ACHN (cell line): Measurements from ENCODE around the gene LRRC74A.

Experiments used
- DNase-seq: peaks from one replicate; pipeline ENCODE4 v3.0.0-alpha.2; 2015
- in situ Hi-C: cut with HindIII; loops from 2 replicates; pipeline ENCODE4 v1.10.0; 2017; ENCODE audit warnings: low sequenced_read_pairs, low pct_ligation_motif_present, low pct_unique_long_range_greater_than_20kb

The LRRC74A gene

DNA sequence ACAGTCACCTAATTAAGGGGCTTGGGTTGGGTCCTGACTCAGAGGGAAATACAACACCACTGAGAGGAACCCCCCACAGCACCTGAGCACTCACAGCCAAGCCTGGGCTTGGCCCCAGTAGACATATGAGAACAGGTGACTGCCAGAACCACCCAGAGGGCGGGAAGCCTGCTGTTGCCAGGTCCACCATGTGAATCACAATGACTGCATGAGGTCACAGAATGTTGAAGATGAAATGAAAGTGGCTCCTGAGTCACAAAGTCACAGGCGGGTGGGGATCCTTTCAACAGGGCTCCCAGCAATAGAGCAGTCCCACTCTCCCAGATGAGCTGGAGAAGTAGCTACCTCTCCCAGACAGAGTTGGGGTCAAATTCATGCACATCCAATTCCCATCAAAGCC is at the start of gene LRRC74A:
Gene LRRC74A (plus strand): TSS at position 287 of the 400 bp plus-strand sequence. CDS start 290 bp downstream, outside the sequence.
- in situ Hi-C loops, result no loop called here
- no peak for DNase-seq

DNA sequence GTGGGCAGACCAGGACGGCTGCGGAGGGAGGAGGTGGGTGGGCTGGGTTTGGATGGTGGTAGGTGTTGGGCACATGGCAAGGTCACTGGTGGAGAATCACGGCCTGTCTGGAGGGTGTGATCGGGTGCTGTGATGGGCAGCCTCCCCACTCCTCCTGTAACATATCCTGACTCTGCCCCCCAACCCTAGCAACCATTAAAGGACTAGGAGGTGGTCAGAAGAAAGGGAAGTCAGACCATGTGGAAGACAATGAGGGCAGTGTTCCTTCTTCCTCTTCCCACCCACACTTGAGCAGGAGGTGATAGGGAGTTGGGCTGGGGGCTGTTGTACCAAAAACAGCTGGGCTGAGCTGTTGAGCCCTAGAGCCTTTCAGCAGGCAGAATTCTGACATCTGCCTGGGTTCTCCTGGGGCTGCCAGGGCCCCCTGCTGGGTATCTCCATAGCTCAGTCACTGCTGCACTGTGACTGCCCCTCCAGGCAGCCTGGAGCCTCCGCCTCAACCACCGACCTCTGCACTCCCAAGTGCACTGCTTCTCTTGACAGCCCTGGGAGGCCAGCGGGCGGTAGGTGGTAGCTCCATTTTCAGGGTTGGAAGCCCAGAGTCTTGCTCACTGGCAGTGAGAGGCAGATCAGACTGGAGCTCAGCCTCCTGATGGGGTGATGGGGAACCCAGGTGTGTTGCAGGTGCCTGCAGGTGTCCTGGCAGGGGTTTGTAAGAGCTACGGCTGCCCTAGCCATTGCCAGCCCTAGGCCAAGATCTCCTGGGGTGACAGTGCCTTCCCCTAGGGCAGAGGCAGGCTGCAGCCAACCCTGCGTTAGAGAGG is 49.6 kb upstream of the LRRC74A start:
- in situ Hi-C loops, result no loop called here
- no peak for DNase-seq

DNA sequence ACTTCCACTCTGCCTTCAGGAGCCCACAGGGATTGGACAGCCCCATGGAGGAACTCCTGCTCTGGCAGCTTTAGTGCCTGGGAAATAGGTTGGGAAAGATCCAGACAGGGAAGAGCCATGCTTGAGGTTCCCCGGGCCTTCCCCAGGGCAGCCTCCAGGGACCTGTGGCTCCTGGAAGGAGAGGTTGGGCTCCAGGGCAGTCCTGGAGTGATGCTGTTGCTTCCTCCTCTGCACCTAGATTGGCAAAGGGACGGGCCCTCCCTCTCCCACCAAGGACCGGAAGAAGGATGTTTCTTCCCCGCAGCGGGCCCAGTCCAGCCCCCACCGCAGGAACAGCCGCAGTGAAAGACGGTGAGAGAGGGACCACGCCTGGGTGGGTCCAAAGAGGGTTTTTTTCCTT is 48.5 kb upstream of the LRRC74A start:
- in situ Hi-C loops, result no loop called here

DNA sequence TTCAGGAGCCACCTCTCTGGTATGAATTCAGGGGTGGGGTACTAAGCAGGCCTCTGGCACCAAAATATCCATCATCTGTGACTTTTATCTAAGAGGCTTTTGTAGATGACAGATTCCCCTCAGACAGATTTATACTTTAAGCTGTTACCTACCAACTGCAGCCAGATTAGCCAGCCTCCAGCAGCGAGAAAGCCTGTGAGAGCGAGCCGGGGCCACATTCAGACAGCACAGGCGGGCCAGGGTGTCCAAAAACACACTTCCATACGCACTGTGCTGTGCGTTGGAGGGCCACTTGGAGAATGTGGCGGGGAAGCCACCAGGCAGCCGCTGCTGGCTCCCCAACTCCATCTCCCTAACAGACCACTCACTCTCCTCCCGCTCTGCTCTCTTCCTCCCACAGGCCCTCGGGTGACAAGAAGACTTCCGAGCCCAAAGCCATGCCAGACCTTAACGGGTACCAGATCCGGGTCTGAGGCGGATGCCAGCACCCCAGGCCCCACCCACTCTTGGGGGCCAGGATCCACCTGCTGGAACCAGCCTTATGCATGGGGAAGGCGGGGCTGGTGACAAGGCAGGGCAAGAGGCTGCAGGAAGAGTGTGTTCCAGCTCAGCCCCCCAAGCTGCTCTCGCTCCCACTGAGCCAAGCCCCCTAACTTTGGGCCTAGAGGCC is 47.5 kb upstream of the LRRC74A start:
- in situ Hi-C loops, result no loop called here

More for the DNA sequence above, 48.5 kb upstream of the LRRC74A start:
- DNase-seq, result no peak

DNA sequence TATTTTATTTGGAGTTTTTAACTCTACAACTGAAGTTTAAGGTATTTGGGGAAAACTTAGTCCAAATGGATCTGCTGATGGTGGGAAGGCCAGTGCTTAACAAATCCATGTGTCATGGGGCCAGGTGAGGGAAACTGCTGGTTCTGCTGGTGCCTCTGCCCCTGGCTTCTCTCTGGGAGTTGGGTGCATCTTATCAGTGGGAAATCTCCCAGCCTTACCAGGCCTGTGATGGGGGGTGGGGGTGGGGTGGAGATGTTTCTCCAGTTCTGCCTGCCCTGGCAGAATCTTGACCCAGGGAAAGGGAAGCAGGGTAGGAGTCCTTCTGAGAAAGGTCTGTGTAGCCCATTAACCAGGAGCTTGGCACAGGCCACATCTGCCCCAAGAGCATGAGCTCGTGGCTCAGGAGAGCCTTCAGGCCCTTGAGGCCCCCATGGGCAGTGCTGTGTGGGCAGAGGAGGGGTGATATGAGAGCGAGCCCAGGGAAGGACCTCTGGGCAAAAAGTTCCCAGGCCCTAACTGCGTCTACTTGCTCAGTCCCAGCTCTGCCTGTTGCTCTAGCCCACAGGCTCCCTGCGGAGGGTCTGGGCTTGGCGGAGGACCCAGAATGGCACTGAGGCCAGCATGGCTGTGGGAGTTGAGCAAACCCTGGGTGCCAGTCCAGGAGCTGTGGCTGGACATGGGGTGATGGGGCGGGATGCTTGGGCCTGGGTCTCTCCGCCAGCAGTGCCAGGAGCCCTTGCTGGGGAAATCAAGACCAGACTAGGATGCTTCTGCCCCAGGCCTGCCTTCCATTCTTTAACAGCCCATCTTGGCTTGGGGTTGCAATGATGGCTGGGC is 46.8 kb upstream of the LRRC74A start:
- in situ Hi-C loops, result no loop called here
- DNase-seq, result no peak

More for the DNA sequence above, 47.5 kb upstream of the LRRC74A start:
- DNase-seq, result no peak

DNA sequence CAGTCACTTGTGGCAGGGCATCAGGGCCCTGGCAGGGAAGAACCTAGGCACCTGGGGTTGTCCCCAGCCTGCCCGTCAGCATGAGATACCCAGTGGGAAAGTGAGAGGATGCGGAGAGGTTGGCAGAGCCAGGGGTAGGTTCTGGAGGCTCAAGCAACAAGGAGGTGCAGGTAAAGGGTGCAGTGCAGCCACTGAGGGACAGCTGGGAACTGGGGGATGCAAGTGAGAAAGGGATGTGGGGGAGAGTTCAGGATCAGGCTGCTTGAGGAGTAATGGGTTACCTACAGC is 46.2 kb upstream of the LRRC74A start:
- in situ Hi-C loops, result no loop called here

DNA sequence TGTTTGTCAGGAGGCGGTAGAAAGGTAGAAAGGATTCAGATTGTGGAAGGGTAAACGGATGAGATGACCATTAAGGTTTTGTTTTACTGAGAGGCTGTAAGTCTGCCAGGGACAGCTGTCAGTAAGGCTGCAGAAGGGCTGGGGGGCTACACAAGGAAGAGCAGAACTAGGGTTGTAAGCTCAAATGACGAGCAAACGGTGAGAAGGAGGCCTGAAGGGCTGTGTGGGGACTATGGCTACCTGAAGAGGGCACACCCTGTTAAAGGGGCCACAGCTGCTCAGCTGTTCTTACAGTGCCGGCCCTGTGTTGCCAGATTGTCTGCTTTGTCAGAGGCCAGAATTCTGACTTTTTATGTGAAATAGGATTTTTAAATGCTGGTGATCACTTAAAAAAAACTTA is 45.8 kb upstream of the LRRC74A start:
- in situ Hi-C loops, result no loop called here
- DNase-seq, result no peak

More for the DNA sequence above, 46.2 kb upstream of the LRRC74A start:
- DNase-seq, result no peak

DNA sequence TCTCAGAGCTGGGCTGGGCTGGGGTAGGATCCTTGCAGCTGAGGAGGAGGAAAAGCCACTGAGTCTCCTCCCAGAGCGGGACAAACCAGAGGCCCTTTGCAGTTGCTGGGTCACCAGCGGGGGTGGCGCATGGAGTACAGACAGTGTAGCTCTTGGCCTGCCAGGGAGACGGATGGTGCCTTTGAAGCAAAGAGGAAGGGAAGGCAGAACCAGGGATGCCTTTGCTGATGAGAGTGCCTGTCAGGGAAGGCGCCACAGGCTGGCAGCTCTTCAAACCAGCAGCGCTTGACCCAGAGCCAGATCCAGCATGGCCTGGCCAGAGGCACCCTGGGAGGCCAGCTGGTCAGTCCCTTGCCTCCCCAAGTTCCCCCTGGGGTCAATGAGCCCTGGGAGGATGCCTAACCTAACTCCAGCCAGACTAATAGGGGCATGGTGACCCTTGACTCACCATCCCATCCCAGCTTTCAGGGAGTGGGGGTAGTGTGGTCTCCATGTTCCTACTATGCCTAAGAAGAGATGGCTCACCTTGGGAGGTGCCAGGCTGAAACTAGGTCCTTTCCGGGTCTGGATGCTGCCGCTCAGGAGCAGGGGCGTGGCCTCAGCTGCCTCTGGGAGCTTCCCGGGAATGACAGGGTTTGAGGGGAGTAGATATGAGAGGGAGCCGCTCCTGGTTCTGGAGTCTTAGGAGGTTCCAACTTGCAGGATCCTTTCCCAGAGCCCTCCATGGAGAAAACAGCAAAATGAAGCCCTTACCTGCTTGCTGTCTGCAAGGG is 45.1 kb upstream of the LRRC74A start:
- in situ Hi-C loops, result no loop called here
- DNase-seq, result no peak

DNA sequence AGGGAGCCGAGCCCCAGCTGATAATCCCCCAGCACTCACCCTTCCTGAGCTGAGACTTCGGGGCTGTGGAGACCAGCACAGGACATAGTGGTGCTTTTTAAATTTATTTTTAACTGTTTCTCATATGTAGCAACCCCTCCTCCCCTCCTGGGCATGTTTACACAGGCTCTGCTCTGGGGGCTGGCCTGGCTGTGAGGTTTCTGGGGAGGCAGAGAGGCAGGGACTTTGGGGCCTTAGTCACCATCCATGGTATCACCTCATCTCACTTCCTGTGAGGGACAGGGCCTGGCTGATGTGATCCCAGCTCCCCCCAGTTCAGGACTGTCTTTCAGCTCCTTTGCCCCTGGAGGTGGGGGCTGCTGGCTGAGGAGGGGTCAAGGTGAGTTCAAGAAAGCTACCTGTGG is 44.6 kb upstream of the LRRC74A start:
- in situ Hi-C loops, result no loop called here
- no peak for DNase-seq

DNA sequence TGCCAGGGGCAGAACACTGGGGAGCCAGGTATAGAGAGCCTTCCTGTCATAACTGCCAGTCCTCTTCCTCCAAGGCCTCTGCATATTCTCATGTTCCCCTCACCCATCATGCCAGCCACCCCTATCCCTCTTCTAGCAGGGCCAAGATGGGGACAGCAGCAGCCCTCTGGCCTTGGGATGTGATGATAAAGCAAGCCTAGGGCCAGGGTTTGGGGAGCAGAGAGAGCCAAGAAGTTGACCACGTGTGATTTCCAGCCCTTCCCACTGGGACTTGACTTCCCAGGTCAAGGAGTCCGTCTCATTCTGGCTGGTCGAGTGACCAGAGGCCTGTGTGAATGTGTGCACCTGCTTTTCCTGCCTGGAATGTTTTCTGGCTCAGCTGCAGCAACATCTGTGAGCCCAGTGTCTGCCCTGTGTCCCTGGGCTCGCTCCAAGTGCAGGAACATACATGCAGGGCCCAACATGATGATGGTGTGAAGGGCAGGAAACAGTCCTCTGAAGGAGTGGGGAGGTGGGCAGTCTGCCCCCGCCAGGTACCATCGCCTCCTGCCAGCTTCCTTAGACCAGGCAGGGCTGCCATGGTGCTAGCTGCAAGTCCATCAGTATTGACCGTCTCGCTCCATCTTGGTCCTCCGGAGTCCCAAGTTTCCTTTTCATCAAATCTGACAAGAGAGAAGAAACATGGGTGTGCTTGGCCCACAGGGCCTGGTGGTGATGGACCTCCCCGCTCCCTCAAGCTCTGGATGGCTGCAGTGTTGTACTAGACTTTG is 43.9 kb upstream of the LRRC74A start:
- in situ Hi-C loops, result no loop called here
- DNase-seq, result no peak

DNA sequence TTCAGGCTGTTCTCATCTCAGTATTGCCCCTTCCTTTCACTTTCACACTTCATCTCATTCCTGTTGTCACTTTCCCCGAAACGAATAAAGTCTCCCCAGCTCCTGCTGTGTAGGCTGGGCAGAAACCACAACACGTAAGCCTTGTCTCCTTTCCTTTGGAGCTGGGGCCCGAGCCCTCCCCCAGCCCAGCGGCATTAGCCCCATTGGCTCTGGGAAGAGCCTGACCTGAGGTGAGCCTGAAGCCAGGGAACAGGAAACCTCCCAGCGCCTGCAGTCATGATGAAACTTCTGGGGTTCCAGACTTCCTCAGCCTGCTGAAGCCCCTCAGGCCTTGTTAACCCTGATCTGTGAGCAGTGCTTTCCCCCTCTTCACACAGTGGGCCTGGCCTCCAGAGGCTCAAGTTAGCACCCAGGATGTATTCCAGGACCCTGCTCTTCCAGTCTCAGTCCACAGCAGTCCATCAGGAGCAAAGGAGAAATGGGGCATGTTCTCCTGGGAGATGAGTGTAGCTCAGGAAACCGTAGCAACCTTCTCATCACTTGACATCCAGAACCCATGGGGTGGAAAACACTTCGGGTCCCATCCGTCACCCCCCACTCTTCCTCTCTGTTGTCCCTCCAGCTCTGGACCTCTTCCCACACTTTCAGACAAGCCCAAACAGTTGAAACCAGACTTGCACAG is 43.2 kb upstream of the LRRC74A start:
- in situ Hi-C loops, result no loop called here
- DNase-seq, result no peak

DNA sequence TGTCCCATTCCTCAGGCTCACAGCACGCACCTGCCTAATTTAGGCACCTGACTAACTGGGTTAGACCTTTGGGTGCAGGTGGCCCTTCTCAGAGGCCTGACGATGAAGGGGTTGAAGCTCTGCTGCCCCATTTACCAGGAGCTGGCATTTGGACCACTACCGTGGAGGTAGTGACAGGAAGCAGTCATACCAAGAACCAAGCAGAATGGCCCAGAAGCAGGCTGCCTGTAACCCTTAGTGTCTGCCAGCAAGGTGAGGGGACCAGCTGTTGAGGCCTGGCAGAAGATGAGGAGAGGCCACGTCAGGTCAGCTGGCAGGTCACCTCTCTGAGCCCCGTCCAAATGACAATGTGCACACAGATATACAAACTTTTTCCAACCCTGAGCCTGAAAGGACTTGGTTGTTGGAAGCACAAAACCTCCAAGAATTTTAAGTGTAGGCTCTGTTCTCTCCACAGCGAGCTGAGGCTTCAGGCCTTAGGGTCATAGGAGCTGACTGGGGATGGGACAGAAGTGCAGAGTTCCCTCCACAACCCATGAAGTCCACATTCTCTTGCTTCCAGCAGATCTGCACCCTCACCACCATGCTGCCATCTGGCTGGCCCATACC is 41.8 kb upstream of the LRRC74A start:
- DNase-seq, result no peak
- in situ Hi-C loops, result no loop called here

DNA sequence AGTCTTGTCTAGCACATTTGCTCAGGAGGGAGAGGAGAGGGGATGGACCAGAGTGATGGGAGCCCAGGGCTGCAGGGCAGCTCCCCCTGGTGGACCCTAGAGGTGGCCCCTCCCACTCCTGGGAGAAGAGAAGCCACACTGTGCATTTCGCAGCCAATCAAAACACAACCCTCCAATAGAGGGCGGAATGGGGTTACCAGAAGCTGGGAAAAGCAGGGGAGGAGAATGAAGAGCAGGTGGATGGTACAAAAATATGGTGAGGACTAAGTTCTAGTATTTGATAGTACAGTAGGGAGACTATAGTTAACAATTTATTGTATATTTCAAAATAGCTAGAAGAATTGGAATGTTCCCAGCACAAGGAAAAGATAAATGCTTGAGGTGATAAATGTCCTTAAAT is 41.3 kb upstream of the LRRC74A start:
- DNase-seq, result peak; percentile 83
- in situ Hi-C loops, result no loop called here

DNA sequence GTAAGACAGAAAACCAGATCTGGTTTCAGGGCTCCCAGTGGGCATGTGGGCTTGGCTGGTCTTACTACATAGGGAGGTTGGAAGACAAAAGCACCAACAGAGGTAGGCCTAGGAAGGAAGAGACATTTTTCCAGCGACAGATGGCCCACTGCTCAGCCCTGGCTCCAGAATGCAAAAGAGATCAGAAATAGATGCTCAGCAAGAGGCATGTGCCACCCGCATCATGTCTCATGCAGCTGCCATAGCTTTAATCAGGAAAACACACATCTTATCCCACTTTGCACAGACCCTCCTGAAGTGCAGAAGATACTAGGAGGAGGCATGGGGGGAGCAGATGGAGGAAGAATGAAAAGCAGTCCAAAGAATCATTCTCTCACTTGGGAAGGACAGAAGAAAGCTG is 39.6 kb upstream of the LRRC74A start:
- in situ Hi-C loops, result no loop called here
- no peak for DNase-seq

DNA sequence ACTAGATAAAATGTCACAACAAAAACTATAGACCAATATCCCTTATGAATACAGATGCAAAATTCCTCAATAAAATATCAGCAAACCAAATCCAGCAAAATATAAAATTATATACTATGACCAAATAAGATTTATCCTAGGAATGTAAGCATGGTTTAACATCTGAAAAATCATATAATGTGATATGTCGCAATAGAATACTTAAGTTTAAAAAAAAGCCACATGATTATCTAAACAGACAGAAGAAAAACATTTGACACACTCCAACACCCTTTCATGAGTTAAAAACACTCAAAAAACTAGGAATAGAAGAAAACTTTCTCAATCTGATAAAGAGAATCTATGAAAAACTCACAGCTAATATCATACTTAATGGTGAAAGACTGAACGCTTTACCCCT is 33.8 kb upstream of the LRRC74A start:
- no peak for DNase-seq
- in situ Hi-C loops, result no loop called here

DNA sequence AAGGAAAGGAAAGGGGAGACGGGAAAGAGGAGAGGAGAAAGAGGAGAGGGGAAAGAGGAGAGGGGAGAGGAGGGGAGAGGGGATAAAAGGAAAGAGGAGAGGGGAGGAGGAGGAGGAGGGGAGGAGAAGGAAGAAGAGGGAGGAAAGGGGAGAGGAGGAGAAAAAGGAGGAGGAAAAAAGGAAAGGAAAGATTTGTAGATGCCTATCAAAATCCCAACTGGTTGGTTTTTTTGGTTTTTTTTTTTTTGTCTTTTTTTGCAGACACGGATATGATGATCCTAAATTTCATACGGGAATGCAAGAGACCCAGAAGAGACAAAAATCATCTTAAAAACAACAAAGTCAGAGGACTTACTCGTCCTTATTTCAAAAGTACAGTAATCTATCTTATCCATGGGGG is 32.9 kb upstream of the LRRC74A start:
- in situ Hi-C loops, result no loop called here
- DNase-seq, result no peak

DNA sequence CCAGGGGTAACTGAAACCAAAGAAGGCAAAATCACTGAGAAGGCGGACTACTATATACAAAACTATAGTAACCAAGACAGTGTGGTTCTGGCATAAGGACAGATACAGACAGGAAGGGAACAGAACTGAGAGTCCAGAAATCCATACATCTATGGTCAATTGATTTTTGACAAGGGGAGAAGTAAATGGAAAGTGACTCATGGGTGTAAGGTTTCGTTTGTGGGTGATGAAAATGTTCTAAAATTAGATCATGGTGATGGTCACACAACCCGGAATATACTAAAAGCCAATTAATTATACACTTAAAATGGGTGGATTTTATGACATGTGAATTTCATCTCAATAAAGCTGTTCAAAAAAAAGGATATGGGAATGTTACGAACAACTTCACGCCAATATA is 32.3 kb upstream of the LRRC74A start:
- in situ Hi-C loops, result no loop called here
- DNase-seq, result no peak
